ENCODE measurements around the gene ARHGAP29.

The ARHGAP29 gene

DNA sequence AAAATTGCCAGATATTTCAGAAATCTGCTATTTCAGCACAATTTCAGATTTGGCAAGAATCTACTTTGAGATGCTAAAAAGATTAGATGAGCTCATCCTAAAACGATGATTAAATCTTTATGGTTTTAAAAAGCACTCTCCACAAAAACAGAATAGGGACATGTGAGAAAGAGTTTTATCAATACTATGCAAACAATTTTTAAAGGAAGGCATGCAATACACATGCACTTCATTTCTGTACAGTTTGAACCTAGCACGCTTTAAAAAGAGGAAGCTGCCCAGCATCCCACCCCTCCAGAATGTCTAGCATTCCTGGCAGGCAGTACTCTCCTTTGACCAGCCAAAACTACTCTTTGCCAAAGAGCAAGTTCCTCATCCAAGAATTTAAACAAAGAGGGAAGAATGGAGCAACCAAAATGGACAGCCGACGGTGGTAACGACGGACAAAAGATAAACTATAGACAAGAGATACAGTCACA lies 1.3 kb downstream of the ARHGAP29 start:
- no peak for DNase-seq (ENCODE audit: low read depth in 2 of 2)

DNA sequence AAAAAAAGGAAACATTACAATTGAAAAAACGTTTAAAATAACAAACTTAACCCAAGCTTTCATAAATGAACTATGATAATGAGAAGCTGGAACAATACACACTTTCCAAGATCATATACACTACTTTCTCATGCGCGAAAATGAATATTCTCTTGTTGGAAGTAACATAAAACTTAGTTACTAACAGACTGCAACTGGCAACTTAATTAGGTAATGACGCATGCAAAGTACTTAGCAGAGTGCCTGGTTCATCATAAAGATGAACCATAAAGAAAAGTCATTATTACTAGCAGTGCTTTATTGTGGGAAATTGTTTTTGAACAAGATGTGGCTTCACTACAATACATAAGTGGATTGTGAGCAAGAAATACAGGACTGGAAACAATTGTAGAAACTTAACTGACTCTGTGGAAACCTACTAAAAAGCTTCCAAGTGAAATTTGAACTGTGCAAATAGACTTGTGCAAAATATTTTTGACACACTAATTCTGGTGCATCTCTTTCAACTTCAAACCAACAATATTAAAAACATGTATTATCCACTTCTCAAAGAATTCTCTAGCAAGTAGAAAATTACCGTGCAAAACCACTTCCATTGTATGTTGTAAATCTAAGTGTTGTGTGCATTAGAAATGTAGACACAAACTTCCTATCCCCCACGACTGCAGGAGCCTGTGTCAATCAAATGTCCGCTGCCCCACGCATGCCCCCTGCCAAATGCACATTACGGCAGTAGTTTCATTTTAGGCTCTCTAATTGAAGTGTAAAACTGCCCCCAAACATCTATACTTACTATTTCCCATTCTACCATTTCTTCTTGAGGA lies 2.0 kb downstream of the ARHGAP29 start:
- DNase-seq (ENCODE audit: low read depth in 2 of 2): no peak

DNA sequence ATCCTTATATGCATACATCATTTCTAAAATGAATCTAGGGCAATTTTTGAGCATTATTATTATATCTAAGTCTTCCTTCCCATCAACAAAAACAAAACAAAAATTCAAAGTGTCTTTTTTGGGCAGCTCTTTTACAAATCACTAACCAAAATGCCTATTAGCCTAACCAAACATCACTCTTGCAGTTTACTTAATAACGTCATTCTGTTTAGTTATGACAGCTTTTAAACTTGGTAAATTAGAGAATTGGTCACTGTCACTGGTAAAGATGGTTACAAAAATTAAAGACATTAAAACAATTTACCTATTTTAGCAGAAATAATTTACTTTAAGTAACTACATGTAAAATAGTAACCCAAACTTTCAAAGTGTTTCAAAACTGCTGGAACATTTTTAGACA lies 2.8 kb downstream of the ARHGAP29 start:
- no peak for DNase-seq (ENCODE audit: low read depth in 2 of 2)

DNA sequence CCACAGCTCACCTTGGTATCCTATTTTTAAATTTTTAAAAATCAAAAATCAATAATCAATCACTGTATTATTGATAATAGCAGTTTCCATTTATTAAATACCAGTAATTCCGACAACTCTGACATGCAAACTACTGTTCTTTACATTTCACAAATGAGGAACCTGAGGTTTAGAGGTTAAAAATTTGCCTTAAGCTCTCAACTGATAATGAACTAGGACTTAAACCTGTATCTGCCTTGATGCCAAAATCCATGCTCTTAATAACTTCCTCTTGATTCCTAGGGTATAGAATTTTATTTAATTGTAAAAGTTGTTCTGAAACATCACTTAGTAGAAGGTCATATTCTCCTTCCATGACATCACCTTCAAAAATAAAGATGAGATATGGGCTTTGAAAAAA lies 5.6 kb downstream of the ARHGAP29 start:
- no peak for DNase-seq (ENCODE audit: low read depth in 2 of 2)

DNA sequence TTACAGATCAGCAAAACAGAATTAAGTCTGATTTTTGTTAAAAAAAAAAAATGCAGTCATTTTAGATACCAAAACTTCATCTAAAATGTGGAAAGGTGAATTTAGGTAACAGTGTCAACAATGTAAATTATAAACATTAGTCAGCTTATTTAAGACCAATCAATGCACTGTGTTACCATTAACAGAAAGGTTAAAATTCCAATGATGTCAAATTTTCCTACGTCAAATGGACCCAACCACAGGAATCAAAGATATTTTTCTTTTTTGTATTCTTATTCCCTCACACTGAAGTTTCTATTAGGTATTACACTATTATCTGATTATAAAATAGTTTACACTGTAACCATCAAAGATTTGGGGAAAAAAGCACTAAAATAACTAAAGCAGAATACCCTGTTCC lies 6.5 kb downstream of the ARHGAP29 start:
- no peak for DNase-seq (ENCODE audit: low read depth in 2 of 2)

DNA sequence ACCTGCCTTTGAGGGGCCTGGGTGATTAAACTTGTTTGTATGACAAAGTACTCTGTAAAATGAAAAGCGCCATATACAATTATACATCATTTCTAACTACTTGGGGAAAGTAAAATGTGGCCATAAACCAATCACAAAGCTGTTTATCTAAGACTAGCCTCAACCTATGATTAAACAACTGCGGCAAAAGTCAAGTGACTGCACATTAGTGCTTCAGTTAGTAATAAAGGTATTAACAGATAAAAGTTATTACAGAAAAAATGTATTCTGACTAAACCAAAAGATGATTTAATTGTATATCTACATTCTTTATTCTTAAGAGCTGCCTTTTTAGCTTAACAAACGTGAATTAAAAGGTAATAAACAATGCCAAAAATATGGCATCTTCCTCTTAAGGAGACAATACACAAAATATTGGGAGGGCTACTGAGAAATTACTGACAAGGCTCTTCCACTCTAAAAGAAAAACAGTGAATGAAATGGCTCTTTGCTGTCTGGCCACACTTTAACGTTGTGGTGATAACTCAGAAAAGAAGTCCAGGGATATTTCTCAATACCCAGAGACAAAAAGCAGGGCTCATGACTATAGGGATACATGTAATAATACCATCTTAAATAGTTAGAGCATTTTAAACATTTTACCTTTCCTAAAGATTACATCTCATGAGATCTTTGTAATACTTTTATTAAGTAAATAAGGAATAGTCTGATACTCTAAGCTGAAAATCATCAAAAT lies 8.6 kb downstream of the ARHGAP29 start:
- no peak for DNase-seq (ENCODE audit: low read depth in 2 of 2)

DNA sequence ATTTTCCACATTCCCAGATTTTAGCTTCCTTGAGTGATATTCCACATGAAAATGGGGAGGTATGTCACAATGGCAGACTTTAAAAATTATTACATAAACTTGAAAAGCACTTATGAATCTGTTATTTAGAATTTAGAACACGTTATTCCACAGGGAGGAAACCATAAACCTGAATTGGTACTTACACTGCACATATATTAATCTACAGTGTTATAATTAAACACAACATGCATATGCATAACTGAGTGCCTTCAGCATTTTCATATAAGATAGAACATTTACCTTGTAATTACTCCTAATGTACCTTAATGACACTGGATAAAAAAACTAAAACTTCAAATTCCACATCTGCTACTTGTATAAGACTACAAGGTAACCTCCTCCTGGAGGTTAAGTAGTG lies 9.8 kb downstream of the ARHGAP29 start:
- DNase-seq (ENCODE audit: low read depth in 2 of 2): no peak

DNA sequence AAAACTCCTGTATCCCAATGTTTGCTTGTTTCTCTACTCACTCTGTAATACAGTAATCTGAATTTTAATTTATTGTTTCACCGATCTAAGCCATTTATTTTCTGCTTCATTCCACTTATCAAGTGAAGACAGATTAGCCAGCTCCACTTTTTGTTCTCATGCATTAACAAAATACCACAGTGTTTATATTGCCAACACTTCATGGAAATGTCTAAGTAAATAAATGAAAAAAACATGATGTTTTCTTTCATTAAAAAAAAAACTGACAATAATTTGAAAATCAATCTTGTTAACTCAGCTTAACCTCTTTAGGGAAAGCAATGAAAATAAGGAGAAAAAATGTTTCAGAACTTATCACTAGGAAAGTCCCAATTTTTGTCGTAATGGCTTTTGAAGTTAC lies 11.5 kb downstream of the ARHGAP29 start:
- no peak for DNase-seq (ENCODE audit: low read depth in 2 of 2)

DNA sequence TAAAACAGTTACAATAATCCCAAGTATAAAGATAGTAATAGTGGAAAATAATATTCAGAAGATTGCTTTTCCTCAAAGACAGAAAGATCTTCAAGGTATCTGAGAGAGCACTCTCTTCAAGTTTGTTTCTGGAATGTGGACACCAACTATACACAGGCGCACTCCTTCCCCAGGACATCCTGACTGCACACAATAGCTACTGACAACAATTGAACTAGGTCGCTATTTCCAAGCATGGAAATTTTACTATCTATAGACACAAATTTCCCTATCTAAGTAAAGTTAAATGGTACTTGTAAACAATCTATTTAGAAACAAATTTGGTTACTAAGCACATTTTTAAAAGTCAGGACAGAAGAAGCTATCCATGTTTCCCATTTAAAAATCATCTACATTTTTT lies 19.1 kb downstream of the ARHGAP29 start:
- no peak for DNase-seq (ENCODE audit: low read depth in 2 of 2)

DNA sequence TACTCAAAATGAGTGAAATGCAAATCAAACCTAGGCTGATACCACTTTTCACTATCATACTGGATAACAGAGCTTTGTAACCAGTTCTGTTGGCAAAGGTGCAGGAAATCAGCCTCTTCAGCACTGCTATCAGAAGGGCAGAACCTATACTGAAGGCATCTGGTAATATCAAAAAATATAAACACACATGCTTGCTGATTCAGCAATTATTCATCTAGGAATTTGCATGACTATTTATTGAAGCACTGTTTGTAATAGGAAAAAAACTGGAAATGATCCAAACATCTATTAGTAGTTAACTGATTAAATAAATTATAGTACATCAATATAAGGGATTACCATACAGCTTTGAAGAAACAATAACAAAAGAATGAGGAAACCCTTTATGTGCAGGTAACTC lies 21.4 kb downstream of the ARHGAP29 start:
- no peak for DNase-seq (ENCODE audit: low read depth in 2 of 2)

DNA sequence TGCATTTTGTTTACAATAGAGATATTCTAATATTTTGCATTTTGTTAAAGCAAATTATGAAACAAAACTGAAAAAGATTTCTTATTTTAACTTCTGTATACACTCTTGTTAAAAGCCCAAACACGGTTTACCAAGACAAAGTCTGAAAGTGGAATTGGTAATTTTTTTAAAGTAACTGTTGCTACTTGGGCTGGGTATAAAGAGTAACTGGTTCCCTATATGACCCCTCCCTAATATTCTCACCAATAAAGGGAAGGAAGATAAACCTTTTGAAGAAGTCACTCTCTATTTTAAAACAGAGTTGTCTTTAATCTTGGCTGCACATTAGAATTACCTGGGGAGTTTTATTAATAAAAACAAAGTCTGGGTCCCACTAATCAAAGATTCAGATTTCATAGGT lies 27.4 kb downstream of the ARHGAP29 start:
- DNase-seq (ENCODE audit: low read depth in 2 of 2): no peak

DNA sequence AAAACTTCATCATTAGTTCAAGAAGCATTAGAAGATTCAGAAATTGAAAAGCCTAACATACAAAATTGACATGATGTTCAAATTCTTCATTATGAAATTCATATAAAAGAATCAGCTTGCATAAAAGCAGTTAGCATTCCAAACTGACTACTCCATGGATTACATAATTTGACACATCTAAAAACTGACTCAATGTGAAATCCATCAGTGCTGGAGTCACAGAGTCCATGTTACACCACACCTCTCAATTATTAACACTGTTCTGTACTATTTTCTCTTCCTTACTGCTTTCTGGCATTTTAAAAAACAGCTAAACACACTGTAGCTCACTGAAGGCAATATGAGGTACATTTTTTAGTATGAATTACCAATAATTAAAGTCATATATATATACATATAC lies 28.0 kb downstream of the ARHGAP29 start:
- no peak for DNase-seq (ENCODE audit: low read depth in 2 of 2)

DNA sequence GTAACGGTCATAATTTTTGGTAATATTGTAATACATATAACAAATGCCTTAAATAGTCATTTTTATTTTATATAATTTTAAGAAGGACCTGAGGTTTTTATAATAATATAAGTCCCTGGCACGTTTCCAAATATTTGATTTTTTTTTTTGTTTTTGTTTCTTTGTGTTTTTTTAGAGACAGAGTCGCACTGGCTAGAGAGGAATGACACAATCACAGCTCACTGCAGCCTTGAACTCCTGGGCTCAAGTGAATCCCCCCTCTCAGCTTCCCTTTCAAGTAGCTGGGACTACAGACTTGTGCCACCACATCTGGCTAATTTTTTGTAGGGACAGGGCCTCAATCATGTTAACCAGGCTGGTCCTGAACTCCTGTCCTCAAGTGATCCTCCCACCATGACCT lies 29.7 kb downstream of the ARHGAP29 start:
- DNase-seq (ENCODE audit: low read depth in 2 of 2): no peak

DNA sequence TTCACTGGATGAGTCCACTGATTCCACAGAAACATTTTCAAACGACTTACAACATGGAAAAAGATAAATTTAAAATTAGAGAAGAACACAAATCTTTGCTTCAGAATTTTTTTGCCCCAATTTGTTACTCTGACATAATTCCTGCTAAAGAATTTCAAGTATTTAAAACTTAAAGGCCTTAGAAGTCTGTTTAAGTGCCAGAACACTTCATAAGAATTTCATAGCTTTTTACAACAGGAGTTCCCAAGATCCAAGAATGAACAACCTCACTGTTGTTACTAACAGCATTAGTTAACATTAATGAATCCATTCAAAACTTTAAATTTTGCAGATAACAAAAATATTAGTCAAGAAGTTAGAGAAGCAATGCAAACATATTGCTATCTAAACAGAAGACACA lies 31.7 kb downstream of the ARHGAP29 start:
- no peak for DNase-seq (ENCODE audit: low read depth in 2 of 2)

DNA sequence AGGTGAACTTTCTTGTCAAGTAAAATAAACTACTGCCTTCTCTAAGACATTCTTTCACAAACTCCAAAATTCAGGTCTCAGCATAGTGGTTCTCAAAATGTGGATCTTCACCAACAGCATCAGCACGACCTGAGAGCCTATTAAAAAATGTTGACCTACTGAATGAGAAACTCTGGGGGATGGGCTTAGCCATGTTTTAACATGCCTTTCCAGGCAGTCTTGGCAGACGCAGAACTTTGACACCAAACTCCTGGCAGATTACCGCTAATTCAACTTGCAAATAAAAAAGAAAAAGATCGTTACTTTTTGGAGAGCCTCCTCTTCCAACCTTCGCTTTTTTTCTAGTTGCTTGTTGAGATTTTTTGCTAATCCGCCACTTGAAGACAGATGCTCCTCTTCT lies 35.1 kb downstream of the ARHGAP29 start:
- no peak for DNase-seq (ENCODE audit: low read depth in 2 of 2)

DNA sequence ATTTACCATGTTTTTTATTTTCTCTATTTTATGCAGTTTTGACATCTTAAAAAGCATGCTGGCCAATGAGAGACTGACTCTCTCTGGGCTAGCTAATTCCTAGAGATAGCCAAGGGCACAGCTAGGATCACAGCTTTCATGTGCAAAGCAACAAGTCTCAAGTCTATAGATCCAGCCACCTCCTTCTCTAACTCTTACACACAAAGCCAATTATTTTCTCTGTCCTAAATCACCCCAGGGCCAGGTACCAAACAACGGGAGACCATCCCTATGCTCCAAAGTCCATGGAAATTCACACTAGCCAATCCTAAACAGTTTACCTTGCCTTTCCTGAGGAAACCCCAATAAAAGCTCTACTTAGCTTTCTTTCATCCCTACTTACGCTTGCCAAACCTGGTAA lies 38.0 kb downstream of the ARHGAP29 start:
- no peak for DNase-seq (ENCODE audit: low read depth in 2 of 2)

DNA sequence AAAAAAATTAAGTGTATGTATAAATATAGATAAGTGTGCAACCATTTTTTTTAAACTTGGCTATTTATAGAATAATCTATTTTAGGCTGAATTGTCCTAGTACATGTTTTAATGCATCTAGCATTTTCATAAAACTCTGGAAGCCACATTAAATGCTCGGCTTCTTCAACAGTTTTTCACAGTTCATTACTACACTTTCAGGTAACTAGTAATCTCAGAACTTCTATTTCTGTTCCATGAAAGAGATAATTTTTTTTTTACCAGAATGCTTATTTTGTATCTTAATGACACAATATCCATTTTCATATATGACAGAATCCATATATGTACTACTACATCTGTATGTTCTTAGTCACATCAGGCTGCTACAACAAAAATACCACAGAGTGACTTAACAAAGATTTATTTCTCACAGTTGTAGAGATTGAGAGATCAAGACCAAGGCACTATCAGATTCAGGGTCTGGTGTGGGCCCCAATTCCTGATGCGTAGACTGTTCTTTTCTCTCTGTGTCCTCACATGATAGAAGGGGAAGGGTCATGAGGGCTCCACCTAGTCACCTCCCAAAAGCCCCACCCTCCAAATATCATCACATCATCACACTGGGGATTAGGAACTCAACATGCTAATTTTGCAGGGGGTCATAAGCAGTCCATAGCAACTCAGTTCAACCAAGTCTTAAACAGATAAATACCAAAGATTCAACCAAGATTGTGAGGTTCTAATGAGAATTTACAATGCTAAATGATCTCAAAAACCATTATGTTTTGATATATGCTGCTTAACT lies 43.1 kb downstream of the ARHGAP29 start:
- DNase-seq (ENCODE audit: low read depth in 2 of 2): no peak

DNA sequence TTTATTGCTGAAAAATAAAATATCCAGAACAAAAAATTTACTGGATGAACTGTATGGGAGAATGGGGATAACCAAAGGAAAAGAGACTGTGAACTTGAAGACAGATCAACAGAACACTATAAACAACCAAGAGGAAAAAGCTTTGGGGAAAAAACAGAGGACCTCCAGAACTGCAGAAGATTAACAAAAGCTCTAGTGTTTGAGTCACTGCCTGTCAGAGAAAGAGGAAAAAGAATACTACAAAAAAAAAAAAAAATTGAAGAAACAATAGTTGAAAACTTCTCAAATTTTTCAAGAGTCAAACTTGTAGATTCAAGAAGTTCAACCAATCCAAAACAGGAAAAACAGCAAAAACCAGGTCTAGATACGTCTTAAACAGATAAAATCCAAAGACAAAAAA lies 44.3 kb downstream of the ARHGAP29 start:
- DNase-seq (ENCODE audit: low read depth in 2 of 2): no peak

DNA sequence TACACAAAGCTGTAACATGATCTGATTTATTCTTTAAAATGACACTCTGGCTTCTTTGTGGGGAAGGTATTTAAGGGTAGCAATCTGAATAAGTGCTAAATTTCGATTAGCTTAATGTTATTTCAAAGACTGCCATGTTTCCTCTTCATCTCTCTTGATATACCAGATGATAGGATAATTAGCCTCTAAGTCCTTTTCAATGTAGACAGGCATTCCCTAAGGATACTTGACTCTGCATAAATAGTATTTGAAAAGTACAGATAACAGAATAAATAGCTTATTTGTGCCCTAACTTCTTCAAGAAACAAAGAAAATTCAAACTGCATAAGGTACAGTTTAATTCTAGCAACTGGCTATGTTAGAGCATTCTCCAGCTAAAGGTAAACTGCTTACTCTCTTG lies 46.2 kb downstream of the ARHGAP29 start:
- no peak for DNase-seq (ENCODE audit: low read depth in 2 of 2)

DNA sequence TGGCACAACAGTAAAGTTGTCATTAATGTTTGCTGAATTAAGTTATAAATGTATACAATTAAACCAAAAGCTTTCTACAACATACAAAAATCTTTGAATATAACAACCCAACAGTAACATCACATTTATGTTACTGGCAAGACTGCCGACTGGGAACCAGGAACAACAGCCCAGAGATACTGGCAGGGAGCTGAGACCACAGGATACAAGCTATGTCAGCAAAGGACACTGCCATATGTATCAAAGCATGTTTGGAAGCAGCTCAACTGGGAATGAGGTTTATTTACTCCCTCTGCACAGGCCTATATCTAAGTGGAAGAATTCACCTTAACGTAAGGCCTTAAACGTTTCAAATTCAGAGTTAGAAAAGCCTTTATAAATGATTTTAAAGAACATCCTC lies 50.4 kb downstream of the ARHGAP29 start:
- no peak for DNase-seq (ENCODE audit: low read depth in 2 of 2)

DNA sequence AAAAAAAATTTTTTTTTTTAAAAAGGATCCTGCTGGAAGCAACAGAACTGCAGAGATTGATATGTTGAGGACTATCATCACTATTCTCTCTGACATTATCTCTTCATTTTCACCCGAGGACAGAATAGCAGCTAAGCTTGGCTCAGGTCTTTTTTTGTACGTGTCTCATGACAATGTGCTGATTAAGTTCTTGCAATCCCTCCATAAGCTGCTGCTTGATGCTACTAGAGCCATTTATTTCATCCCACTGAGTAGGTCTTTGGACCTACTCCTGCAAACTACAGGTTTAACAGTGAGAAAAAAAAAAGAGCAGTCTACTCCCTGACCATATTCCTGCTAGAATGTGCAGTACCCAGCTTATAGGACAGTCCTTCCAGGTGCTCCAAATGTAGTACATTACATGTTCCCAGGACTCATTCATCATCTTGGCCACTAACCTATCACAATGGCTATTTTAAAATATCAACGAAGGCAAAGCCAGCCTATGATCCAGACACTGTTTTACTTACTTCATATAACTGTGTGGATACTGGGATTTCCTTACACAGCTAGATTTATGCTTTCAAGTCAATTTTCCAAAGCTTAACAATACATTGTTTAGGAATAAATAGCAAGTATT lies 54.1 kb downstream of the ARHGAP29 start:
- DNase-seq (ENCODE audit: low read depth in 2 of 2): no peak

DNA sequence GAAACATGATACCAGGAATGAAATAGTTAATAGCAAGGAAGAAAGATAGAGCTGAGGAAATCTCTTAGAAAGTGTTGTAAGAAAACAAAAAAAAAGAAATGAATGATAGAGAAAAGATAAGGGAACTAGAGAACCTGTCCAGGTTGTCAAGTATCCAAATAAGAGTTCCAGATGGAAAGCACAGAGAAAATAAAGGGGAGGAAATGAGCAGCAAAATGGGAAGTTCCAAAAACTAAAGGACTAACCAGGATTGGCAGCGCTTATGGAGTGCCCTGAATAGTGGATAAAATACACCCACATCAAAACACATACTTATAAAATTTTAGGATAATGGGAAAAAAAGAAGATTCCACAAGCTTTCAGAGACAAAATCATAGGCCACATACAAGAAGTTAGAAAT lies 55.2 kb downstream of the ARHGAP29 start:
- DNase-seq (ENCODE audit: low read depth in 2 of 2): no peak

All from activated CD8-positive, alpha-beta memory T cell treated with anti-CD3 and anti-CD28 coated beads for 4 hours (primary cell).